Stimulated activated CD4-positive, alpha-beta T cell treated with anti-CD3 and anti-CD28 coated beads, TNF-alpha, amount 100 ng/mL, for 1 hour (primary cell): Measurements from ENCODE around the gene DOCK9.
"Not testable (repeated sequence)": the region's sequence is repeated elsewhere in the genome, so short reads cannot be mapped to it uniquely, and the experiment has no call there.

Source experiments
- DNase-seq, 3 donors: peaks; one replicate each; pipeline ENCODE4 v3.0.0-alpha.2; 2020; ENCODE audit warnings: low read depth in 3 of 3, low spot score in 1 of 3

The DOCK9 gene

DNA sequence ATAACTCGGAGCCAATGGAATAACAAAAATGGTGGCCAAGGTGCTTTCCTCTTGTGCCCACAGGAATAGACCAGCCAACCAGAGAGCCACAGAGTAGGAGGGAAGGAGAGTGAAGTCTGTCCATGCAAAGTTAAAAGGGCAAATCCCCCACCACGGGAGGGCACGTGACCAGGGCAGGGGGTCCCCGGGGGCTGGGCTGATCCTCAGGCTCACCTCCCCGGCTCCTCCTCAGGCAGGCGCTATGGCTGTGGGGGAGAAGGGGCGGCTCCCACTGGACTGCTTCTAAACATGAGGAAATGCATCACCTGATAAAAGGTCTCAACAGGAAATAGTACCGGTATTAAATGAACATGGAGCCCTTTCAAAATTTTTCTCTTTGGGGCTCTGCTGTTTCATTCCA is 152.2 kb downstream of the DOCK9 start:
- no peak for DNase-seq

DNA sequence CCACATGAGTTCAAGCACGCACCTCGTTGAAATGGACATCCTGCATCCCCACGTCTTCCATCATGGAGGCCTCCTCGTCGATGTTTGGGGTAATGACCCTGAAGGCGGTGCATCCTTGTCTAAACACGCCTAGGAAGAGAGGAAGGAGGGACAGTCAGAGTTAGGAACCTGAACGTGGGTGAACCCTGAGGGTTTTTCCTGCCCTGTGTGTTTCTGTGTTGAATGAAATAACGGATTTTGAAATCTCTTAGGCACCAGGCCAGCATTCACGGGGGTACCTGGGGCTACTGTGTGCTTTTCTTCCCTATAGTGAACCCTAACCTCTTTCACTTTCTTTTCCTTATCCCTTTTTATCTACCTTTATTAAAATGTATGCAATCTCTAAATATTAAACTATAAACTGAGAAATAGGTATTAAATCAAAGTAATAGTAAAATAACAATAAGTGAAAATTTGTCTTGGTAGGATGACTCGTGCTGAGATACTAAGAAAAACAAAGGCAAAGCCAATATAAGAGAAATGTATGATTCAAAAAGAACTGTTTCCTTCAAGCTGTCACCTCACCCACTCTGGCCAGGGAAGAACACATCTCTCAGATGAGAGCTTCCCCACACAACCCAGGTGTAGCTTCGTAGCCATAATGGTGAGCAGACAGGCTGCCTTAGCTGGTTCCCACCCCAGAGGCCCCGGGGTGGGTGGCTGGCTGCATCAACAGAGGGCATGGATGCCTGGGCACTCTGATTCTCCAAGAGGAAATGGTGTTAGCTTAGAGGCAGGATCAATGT is 153.3 kb downstream of the DOCK9 start:
- no peak for DNase-seq

DNA sequence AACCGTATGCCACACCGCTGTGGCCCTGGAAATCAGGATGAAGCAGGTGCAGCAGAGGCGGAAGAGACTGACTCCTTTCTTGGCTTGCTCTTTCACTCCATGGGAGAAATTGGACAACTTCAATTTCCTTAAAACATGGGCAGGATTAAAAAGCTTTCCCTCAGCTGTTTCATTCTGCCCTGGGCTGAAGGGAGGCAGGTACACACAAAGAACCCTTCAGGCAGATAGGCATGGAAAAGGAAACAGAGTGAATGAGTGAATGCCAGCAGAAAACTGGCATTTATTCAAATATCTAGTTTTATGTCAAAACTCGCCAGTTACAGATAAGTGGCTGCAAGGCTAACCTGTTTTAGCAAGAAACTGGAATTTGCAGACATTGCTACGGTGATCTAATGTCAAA is 154.4 kb downstream of the DOCK9 start:
- DNase-seq = no peak

DNA sequence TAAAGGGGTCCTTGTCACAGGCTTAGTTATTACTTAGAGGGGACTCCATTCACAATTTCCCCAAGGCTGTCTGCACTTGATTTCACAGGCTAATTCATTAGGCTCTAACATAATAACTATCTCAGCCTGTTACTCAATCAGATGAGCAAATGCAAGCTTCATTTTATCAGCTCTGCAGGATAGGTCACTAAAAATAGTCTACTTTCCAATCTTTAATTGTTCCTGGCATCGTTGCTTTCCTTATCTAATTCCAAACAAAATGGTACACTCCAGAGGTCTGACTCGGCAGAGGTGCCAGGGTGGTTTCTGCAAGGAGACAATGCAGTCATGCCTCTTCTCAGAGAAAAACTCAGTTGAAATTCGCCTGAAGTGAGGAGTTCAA is 155.6 kb downstream of the DOCK9 start:
- DNase-seq = no peak

DNA sequence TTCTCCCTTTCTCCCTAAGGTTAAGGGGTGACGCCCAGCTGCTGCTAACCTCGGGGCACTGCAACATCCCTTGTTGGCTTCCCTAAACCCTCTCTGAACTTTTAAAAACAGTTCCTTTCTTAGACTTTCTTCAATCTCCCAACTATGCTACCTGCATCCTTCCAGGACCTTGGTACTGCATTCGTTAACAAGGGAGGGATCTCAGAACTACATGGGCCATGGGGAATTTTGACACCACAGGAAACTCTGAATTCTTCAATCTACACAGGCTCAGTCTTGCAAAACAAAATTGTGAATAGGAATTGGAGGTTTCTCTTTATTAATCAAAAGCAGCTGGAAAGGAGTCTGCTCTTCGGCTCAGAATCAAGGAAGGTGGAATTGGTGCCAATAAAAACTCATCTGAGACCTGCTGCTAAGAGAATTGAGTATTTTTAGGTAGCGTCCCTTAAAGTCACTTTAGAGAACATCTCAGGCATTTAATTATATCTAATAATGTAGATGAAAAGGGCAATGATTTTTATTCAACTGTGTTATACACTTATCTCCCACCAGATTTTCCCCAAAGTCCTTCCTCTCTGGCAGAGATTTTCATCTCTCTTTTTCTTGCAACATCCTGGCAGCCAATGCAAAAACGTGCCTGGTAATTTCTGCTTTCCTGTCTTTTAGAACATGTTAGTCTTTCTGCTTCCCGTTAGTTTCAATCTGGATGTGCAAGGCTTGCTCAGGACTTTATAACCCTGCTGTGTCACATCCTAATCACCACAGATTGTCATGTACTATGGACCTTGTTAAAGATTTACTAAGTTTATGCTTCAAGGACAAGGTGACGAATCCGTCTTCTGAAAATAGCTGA is 156.3 kb downstream of the DOCK9 start:
- DNase-seq = no peak

DNA sequence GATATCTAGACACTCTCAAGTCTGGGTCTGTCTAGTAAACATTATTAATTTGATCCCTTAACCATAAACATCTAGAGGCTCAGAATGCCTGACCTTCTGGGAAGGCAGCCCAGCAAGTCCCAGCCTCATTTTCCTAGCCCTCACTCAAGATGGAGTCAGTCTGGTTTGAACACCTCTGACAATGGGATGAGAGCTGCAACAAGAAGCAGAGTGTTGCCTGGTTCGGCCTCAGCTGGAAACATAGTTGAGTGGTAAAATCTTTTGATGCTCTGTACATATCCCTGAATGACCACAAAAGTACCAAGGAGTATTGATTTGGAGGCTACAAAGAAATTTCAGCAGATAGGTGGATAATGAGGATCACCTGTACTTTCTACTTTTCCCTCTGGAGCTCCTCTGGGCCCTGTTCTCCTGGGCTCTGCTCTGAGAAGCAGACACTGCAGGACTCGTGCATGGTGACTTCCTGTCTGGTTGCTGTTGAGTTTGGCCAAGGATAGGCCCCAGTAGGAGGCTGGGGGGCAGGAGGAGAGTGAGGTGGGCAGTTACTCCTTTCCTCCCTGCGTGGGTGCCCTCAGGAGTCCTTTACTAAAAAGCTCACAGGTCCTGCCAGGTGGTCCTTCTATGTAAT is 157.0 kb downstream of the DOCK9 start:
- DNase-seq = no peak

DNA sequence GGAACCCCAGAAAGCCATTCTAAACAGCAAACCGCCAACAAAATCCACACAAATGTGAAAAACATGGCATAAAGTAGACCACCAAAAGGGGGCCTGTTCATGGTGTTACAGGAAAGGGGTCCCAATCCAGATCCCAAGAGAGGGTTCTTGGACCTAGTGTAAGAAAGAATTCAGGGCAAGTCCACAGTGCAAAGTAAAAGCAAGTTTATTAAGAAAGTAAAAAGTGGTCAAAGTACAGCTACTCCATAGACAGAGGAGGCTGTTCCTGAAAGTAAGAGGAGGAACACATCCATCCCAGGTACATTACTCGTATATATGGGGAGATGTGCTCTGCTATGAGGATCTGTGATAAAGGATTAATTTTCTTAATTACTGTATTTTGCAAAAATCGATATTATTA is 157.6 kb downstream of the DOCK9 start:
- no peak for DNase-seq

DNA sequence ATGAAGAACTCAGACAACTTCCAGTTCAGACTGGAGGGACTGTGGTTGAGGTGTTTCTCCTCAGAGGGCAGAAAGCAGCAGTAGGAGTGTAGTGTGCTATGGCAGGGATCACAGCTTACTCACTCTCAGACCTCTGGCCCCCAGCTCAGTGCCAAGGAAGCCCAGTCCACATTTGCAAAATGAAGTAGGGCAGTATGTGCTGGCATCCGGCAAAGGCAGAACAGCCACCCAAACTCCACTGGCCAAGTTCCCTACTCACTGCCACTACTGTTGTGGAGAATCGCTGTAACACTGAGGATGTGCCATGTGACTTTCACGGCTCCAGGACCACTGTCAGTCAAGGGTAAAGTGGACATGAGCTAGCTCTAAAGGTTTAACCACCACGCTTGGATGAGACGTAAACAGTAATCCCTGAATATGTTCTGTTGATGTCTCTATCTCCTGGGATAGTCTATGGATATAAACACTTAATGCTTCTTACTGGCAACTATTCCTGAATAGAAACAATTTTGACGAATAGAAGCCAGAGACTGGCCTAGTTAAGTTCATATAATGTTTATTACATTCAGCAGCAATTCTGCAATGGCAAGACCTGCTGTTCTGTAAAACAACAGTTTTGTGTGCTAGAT is 158.4 kb downstream of the DOCK9 start:
- DNase-seq = no peak

DNA sequence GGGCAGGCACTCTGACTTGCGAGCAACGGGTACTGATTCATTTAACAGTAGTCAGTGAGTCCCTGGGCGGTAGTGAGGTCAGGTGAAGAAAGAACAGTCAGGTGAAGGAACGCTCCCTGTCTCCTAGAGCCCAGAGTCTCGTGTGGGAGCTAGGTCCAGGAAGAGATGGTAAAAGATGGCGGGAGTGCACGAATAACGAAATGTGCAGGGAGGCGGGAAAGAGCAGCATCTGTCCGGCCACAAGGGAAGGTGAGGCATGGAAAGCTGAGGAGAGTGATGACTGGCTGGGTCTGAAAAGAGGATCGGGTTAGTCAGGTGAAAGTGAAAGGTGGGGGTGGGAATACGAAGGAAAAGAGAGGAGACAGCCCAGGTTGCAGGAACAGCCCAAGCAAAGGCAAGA is 161.5 kb downstream of the DOCK9 start:
- DNase-seq = no peak

DNA sequence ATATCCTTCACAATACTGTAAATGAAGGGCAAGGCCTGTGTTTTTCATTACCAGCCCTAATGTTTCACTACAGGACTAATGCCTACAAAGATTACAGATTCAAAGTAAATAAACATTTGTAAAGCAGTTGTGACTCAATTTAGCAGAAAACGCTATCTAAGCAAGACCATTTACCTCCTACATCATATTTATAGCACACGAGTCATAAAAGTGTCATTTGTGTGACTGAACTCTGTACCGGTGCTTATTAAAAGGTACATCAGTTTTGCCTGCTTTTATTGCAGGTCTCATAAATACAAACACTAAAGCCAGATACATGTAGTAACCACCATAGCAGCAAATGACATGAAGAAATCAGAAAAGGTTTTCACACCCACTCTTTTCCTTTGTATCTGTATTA is 163.9 kb downstream of the DOCK9 start:
- no peak for DNase-seq

DNA sequence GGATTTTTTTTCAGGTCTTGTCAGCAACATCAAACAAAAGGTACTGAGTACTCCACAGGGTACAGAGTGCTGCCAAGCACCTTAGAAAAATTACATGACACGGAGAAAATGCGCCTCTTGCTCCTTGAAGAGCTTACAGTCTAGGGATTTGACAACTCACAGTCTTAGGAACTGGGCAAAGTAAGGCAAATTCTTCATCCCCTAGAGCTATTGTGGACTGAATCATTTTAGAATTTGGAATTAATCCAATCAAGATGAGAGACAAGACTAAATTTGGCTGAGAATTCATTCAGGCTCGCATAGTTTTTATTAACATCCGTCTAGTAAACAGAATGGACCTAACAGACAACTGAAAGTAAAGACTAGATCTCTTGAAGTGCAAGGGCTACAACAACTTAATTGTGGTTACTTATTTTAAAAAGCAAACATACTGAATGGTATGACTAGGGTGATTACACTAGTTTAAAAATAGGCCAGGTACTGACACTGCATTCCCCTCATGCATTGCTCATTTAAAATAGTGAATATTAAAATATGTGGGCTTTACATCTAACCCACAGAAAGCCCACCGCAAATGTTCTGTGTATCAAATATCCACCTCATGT is 165.6 kb downstream of the DOCK9 start:
- DNase-seq = not testable (repeated sequence)

DNA sequence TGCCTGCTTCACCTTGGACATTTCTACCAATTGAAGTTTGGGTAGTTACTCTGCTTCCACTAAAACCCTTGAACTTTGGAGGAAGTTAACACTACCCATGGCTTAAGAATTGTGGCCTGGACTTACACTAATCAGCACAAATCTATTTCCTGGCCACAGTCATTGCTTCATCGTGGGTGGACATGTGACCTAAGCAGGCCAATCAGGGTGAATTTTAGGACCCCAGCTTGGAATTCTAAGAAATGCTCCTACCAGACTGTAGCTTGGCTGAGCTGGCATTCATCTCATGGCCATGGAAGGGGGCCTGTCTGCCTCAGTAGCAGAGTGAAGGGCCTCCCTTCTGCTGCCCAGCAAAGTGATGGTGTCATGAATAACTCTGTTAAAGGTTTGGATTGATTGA is 167.1 kb downstream of the DOCK9 start:
- no peak for DNase-seq

DNA sequence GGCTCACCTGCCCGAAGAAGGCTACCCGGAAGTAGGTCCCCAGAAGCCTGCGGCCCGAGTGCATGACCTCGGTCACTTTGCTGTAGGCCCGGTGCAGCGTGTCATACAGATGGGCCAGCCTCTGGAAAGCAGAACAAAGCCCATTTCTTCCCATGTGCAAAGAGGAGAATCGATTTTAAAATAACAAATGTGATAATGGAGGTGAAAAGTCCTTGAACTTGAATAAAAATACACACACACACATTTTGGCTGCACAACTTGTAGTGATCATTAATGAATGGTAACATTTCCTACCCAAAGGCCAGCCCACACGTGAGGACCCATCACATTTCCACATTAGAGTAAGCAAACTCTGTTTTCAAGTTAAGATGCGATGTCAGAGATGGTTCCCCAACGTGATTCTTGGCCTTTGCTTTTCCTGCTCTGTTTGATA is 168.5 kb downstream of the DOCK9 start:
- no peak for DNase-seq

DNA sequence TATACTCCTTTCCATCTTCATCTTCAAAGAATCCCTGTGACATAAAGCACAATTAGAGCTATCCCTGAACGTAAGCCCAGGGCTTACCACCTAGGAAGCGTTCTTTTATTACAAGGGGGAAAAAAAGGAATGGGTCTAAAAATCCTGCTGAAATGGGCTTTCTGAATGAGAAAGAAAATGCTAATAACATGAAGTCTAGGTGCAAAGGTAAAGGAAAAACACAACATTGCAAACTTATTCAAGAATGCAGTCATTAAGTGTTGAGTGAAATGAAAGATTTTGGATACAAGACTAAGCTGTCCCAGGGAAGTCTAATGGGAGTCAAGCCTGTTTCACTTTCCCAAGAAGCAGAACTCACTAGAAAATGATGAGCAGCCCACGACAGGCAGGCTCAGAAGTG is 170.1 kb downstream of the DOCK9 start:
- no peak for DNase-seq

DNA sequence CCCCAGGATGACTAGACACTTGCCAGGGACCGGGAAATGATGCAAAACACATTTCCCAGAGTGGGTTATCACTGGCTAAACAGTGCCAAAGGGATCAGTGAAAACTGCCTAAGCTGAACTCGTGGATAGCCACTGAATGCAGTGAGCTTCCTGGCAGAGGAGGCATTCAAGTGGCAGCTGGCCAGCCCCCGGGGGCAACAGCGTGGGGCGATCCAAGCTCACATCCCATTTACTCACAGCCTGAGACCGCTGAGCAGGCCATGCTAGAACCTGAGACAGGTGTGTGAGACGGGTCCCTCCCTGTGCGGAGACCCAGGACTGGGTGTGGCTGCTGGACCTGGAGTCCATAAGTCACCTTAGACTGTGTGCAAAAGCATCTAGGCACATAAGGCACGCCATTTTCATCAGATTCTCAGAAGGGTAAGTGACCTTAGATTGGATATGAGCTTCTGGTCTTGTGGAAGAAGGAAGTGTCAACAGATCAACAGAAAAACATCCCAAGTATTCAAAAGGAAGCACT is 173.5 kb downstream of the DOCK9 start:
- DNase-seq = no peak

DNA sequence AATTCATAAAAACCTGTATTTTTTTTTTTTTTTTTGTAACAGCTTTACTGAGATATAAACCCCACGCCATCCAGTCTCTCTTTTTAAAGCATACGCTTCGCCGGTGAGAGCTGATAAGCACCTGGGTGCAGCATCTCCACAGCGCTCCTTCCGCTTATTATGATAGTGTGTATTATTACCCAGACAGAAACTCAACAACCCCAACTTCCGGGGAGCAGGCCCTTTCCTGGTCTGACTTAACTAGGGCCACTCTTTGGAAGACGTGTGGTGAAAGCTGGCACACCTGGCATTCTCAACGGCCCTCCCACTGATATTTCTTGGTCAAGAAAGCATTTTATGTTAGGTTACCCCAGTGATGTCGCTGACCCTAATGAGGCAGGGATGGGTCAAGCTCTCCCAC is 173.9 kb downstream of the DOCK9 start:
- DNase-seq = no peak

DNA sequence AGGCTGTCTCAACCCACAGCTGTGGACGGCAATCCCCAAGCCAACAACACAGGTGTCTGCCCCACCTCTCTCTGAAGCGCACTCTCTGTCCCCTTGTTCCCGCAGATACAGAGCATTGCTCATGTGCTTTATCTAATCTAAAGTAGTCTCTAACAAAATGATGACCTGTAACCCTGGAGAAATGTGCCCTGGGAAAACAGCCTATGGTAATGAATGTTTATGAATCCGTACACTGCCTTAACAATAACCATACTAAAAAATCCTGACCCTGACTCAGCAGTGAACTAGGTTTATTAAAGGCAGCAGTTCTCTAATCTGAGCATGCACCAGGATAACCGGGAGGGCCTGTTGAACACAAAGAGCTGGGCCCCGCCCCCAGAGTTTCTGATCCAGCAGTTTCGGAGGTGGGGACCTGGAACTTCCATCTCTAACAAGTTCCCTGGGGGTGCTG is 174.7 kb downstream of the DOCK9 start:
- no peak for DNase-seq

DNA sequence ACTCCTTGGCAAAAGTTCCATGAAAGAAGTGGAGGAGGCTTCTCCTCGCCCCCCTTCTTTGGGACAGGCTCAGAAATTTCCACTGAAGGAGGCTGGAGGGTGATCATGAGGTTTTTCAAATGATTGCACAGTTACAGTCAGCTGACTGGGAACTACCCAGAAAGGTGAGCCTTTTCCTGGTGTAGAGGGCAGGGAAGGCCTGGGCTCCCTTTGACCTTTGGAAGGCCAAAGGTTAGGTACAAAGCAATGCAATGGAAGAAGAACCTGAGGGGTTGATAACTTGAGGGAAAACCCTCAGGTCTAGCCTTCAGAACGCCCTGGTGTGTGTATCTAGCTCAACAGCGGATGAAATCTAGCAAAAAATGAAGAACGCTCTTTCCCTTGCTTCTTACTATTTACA is 175.3 kb downstream of the DOCK9 start:
- DNase-seq = no peak

DNA sequence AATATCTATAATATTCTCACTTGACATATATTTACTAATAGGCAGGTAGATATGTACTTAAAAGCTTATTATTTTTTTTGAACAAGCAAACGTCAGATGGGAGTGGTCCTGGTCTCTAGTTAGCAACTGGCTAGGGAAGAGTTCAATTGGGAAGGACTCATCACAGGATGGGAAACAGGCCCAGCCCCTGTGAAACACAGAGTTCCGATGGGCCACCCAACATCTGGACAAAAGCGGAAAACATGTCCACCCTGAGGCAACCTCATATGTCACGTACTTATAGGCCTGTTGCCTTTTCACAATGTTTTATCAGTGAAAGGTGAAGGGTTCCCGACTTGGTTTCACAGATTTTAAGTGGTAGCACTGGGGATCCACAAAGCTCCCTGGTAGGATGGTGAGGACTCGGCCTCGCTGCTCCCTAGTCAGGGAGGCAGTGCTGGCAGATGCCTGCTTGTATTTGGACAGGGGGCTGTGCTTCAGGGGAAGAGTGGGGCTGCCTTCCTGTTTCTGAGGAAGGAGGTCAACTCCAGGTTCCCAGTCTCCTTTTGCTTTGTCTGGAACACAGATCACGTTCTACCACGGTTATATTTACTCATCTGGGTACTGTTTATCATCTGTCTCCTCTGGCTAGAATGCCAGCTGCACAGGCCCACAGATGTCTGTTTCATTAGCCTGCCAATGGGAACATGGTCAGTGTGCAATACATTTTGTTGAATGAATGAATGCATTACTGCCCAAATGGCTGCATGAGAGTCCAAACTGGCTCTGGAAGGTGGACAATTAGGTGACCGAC is 176.0 kb downstream of the DOCK9 start:
- DNase-seq = no peak

DNA sequence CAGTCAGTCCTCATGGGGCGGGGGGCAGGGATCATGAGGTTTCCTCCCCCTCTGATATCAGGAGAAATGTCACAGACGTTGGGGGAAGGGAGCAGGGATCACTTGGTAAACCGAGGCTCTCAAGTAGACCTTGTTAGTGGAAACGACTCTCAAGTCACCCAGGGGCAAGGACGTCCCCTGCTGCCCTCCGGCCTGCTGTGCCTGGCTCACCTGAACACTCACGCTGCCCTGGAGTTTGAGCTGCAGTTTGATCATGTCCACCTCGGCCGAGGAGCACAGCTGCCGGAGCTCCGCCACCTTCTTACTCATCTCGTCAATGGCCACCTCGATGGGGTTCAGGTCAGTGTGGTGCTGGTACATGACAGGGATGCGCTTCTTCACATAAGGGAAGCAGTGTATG is 177.8 kb downstream of the DOCK9 start:
- DNase-seq = no peak
